Stimulated activated CD4-positive, alpha-beta T cell treated with anti-CD3 and anti-CD28 coated beads, Interleukin-4, amount 100 ng/mL, for 1 hour (primary cell): Measurements from ENCODE around the gene NAALADL2.
"Not testable (repeated sequence)": the region's sequence is repeated elsewhere in the genome, so short reads cannot be mapped to it uniquely, and the experiment has no call there.

Experiments used
- DNase-seq: peaks from one replicate; pipeline ENCODE4 v3.0.0-alpha.2; 2020

The NAALADL2 gene

DNA sequence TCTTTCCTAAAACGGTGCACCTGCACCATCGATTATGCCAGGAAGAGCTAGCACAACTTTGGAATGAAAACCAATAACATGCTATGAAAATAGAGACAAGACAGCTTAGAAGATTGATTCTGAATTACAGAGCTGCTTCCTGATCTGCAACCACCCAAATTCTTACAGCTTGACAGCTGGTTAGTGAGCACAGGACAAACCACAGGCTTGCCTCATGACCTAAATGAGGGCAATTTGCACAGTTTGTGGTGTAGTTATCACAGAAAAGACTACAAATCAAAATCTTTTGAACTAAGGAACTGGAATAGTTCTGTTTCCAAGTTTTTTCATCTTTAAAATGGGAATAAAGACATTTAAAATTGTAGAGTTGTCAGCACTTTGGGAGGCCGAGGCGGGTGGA, 533.5 kb downstream of the NAALADL2 start:
- no peak for DNase-seq

DNA sequence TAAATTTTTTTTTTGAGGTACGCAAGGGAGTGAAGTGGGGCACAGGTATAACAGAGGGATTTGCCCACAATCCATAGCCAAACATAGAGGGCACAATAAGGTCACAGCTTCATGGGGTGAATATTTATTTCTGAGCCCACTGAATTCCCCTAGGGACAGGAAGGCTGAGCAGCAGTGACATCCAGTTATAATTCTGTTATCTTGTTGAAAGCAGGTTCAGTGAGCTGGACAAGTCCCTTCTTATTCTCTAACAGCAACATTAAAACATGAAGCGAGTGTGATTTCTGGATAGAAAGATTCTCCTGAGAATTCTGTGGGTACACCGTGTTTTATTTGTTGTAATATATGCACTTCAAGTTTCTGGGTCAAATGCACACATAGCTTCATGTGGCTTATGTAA, 538.2 kb downstream of the NAALADL2 start:
- no peak for DNase-seq

DNA sequence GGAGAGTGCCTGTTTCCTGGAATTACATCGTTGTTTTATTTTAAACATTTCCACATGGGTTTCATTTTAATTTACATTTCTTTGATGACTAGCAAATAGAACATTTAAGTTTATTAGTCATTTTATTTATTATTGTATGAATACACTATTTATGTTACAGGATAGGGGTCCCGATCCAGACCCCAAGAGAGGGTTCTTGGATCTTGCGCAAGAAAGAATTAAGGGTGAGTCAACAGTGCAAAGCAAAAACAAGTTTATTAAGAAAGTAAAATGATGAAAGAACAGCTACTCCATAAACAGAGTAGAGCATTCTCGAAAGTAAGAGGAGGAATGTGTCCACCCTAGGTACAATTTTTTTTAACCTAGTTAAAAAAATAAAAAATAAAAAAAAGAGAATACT, 539.5 kb downstream of the NAALADL2 start:
- DNase-seq = no peak

DNA sequence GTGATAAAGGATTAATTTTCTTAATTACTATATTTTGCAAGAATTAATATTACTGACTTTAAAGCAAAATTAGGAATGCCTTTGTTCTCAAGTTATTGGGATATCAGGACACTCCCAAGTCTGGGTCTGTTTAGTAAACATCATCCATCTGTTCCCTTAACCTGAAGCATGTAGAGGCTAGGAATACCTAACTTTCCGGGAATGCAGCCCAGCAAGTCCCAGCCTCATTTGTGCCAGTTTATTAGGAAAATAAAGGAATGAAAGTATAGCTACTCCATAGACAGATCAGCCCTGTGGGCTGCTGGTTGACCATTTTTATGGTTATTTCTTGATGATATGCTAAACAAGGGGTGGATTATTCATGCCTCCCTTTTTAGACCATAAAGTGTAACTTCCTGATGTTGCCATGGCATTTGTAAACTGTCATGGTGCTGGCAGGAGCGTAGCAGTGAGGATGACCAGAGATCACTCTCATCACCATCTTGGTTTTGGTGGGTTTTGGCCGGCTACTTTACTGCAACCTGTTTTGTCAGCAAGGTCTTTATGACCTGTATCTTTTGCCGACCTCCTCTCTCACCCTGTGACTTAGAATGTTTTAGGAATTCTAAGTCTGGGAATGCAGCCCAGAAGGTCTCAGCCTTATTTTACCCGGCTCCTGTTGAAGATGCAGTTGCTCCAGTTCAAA, 540.2 kb downstream of the NAALADL2 start:
- no peak for DNase-seq

DNA sequence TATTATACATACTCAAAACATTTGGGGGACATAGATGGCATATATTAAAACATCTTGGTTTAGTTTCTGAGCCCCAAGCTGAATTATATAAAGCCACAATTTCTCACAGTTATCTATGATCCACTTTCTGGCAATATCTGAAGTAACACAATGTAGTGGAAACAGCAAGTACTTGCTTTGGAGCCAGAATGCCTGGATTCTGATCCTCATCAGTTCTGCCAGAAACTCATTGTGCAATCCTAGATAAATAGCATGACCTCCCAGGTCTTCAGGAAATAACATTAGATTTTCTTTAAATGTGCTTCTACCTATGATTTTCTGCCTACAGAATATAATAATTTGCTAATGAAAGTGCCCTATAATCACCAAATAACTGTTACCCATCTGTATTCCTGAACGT, 544.9 kb downstream of the NAALADL2 start:
- no peak for DNase-seq

DNA sequence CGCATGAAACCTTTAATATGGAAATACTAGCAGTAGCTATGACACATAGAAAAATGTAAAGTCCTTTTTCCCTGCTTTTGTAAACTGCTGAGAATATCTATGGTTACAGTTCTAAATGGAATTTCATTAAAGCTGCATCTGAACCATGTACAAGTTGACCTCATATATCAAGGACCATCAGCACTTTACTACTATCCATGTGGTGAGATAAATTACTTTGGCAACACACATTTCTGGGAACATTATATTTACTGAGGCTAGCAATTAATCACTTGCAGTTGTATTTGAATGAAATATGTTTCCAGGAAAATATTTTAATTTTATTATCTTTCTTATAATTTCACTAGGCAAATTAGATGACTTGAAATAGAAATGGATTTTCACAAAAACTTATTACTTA, 545.5 kb downstream of the NAALADL2 start:
- no peak for DNase-seq

DNA sequence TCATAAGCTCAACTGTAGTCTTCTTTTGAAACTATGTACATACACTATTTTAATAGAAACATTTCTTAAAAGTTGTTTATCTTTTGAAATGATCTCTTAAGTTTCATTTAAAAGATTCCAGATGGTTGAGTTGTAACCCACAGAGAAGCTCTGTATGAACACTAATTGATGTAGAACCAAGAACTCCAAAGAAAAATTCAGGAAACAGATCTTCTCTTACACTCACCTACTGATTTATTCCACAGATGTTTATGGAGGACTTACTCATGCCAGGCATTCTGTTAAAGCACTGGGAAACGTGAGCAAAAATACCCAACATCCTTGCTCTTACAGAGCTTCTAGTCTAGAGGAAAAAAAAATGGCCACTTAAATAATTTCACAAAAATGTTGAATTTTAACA, 551.1 kb downstream of the NAALADL2 start:
- no peak for DNase-seq

DNA sequence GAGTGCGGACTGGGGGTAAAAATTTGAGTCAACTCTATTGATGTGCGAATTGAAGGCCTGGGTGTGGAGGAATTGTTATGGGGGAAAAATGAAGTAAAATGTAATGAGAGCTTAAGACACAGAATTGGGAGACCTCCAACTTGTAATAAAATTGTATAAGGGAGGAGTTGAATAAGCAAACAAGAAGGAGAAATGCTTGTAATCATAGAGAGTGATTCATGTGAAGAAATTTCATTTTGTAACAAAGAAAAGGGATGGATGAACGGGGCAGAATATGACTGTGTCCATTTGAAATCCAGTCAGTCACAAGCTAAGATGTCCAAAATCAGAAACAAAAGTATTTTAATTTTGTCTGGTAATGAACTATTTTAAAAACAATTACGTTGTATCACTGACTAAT, 552.3 kb downstream of the NAALADL2 start:
- no peak for DNase-seq

DNA sequence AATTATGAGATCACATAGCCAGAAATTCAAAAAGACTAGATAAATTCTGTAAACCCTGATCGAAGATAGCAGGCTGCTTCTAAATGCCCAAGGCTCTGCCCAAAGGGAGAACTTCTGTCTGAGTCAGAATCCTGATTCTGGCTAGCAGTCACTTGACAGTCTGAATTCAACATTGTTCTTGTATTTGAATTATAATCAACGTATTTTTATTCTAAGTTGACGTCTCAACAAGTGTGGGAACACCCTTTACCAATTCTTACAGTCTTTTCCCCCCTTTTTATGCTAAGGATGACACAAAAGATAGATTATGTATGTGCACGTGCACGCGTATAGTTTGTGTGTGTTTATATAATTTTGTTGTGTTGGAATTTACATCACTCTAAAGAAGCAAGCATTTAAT, 552.8 kb downstream of the NAALADL2 start:
- no peak for DNase-seq

DNA sequence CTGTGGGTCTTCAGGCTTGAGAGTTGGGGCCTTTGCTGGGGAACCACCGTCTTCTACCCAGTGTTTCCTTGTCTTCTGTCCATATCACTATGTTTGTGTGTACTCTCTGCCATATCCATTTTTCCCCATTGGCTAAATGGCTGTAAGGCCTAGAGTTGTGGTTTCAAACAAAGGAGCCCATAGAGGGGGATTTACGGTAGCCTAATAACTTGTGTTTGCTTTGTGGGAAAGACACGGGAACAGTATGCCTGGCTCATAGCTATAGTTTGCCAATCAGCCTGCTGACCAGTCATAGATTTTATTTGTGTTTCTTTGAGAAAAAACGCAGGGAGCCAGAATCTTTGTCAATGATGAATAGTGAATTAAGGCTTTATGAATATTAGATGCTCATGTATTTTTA, 554.8 kb downstream of the NAALADL2 start:
- no peak for DNase-seq

DNA sequence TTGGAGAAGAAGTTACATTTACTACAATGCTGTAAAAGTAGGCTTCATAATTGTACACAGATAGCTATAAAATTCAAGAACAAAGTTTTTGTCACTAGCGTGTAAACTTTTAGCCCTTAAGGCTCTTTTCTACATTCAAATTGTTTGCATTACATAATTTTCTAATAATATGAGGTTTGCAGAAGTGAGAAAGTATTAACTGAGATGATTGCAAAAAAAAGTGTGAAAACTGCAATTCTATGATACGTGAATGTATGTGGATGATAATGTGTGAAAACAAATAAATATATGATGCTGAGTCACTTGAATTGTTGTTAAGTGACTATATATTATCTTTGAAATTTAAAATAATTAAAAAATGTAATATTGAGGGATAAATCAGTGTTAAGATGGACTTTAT, 557.5 kb downstream of the NAALADL2 start:
- no peak for DNase-seq

DNA sequence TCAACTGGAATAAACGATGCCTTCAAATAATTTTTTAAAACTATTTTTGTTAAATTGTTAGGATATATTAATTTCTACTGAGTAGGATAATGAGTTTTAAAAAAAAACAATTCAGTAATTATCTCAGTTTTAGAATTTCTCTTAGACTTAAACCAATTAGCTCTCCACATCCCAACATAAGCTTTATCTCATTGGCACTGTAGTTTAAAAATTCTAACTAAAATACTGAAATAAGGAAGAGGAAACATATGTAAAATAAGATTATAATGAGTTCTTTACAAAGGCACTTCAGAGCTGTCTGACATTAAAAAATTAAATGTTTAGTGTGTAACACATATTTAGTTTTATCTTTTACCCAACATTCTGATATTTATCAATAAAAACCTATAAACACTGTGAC, 558.3 kb downstream of the NAALADL2 start:
- DNase-seq = no peak

DNA sequence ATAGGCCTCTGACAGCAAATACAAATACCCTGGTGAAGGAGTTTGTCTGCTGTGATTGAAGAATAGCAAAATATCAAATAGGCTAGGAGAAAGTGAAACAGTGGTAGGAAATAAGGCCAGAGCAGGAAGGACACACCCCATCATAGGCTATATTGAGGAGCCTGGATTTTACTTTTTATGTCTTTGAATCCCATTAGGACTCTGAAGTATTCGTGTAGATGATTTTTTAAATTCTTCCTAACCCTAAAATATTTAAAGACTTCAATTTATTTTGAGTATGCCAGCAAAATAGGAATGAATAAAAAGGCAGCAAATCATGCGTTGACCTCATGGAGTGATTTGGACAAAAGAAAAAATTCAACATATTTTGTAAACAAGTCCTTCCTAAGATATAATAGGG, 562.8 kb downstream of the NAALADL2 start:
- no peak for DNase-seq

DNA sequence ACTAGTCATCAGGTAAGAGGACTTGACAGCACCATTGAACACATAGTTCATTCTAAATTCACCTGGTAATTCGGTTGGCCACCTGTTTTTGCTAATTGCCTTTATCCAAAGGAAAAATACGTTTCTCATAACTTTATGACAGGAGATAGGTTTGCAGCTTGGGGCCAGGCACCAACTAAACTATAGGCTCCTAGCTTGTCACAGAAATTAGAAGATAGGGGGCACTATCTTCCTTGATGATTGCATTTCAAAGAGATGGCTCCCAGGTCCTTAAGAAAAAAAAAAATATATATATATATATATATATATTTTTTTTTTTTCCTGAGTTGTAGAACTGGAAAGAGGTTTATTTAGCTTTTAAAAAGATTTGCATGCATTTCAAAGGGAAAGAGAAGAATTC, 563.6 kb downstream of the NAALADL2 start:
- no peak for DNase-seq

DNA sequence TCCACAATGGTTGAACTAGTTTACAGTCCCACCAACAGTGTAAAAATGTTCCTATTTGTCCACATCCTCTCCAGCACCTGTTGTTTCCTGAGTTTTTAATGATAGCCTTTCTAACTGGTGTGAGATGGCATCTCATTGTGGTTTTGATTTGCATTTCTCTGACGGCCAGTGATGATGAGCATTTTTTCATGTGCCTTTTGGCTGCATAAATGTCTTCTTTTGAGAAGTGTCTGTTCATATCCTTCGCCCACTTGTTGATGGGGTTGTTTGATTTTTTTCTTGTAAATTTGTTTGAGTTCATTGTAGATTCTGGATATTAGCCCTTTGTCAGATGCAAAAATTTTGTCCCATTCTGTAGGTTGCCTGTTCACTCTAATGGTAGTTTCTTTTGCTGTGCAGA, 564.7 kb downstream of the NAALADL2 start:
- not testable (repeated sequence) for DNase-seq

DNA sequence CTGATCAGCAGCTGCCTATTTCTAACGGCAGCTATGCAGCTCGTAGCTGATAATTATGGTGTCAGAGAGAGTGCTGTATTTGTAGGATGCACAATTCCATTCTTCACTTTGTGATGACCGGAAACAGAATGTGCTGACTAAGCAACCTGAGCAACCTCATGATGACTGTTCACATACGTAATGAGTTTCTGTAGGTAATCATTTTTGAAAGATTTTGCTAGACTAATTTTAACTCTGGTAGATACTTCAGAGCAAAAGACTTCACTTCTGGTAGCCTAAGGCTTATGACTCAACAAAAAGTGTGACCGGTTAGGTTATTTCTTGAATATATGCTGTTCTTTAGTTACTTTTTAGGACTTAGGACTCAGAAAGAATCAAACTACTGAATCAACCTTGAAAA, 567.7 kb downstream of the NAALADL2 start:
- no peak for DNase-seq

DNA sequence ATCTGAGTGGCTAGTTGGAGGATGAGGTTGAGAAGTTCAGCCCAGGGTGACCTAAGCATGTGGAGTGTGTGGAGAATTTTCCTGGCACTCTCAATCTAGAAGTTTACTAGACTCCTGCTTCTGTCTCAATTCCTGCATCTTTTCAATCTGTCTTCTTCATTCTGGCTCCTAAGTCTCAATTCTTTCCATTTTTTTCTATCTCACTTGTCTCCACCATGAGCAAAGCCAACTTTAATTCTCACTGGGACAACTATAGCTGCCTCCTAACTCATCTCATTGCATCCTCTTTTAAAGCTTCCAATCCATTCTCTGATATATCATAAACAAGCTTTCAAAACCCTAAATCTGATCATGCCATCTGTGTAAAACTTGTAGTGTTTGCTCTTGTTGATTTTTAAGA, 569.3 kb downstream of the NAALADL2 start:
- DNase-seq = no peak

DNA sequence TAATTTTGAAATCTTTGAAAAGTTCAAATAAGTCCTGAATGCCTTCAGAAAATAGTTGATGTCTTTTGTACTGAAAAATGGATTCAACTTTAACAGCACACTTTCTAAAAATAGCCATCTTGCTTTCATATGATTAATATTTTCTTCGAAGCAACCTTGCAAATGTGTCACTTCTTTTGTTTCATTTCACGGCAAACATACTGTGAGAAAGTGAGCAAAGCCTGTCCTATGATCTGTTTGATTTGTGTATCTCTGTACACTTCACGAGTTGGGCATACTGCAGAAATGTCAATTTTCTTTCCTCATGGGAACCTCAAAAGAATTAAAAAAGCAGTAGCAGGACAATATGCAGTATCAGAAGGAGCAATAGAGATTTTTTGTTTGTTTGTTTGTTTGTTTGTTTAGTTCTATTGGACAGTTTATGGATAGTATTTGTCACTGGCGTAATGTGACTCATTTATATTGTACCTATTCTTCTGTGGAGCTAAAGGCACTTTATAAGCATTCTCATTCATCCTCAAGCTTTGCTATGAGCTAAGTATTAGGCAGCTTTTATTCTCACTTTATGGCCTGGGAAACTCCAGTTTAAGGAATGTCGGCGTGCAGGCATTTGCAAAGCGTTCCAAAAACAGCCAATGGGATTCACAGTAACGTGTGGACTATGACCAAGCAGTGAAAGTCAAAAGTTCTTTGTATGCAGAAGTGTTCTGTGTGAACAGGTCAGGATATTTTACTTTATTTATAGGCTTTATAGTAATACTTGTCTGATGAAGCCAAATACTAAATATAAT, 572.0 kb downstream of the NAALADL2 start:
- no peak for DNase-seq

DNA sequence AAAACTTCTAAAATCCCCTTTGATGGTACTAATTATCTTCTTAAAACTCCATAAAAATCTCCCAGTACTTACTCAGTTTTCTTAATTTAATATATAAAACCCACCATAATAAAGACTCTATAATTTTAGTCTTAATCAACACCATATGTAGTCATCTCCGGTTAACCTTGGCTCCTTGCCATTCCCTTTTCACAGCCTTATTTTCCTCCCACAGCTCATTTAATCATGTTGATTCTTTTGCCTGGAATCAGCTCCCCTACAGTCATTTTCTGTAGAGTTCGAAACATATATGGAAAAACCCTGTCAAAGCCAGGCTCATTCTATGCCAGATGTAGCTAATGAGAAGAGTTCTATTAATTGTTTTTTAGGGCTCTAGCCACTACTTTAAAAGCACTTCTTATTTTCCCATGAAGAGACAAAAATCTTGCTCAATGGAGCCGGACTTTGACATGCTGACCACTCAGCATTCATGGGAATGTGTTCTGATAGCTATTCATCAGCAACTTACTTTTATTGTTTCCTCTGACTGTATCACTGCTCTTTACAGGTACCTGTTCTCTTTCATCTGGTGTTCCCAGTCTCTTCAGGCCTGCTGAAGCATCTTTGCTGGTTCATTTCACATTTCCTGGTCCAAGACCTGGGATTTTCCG, 573.4 kb downstream of the NAALADL2 start:
- no peak for DNase-seq

DNA sequence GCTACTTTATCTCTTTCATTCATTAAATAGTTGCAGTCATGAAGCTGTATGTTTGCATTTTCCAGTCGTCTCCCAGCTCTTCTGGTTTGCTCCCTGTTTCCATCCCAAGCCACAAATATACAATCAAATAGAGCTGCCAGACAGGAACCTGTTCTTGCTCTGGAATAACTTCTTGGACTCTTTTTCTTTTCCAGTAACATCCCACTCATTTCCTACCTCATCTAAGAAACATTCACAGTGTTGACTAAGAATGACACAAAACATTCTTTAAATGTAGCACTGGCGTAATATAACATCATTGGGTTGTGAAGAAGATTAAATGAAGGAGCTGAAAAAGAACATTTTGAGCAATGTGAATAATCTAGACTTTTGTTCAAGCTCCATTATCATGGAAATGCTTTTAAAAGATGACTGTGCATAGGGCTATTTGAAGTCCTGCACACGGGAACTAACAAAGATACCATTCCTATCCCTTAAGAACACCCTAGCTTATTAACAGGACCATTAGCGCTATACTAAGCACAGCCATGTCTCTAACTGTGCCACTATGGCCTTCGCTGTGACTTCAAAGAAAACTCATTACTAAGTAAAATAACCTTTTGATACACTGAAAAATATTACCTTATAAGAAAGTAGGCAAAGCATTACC, 574.0 kb downstream of the NAALADL2 start:
- no peak for DNase-seq

DNA sequence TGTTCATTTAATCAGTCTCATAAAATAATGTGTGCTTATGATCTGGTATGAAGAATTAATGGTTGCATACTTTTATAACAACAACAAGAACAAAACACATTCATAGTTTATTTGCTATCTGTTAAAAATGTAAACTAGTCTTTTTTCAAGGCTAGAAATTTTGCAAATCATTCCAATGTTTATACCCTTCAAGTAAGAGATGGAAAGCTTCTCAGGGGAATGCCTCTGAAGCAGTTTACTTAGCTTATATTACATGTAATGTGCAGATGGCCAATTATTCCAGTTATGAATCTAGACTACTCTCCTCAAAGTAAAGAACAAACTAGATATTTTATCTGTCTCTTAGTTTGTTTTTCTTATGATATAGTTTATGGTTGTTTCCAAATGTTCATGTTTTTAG, 575.4 kb downstream of the NAALADL2 start:
- DNase-seq = no peak

DNA sequence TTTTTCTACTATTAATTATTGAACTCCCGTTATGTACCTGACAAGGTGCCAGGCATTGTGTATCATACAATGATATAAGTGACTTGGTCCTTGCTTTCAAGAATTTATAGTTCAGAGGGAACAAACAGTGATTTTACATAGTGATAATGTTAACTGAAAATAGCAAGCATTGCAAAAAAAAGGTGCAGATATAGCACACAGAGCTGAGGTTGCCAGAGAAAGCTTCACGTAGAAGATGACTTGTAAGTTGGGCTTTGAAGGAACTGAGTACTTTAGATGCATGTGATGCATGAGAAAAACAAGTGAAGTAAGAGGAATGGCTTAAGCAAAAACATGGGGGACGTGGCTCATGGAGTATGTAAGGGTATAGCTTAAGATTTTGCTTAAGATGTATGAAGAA, 584.5 kb downstream of the NAALADL2 start:
- DNase-seq = no peak

DNA sequence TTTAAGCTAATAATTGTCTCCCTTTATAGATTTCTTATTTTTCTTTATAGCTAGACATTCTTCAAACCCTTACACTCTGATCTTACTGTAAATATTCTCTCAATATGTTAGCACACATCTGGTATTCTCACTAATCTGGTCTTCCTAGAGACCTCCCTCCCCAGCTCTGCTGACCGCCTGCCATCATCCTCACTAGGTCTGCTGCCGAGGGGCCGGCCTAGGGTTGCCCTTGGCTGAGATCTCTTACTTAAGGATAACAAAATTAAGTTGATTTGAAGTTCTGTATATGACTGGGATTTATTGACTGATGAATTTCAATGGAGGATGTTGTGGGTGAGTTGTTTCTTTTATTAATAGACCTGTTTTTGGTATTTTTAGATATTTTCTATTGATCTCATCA, 586.6 kb downstream of the NAALADL2 start:
- DNase-seq = no peak

DNA sequence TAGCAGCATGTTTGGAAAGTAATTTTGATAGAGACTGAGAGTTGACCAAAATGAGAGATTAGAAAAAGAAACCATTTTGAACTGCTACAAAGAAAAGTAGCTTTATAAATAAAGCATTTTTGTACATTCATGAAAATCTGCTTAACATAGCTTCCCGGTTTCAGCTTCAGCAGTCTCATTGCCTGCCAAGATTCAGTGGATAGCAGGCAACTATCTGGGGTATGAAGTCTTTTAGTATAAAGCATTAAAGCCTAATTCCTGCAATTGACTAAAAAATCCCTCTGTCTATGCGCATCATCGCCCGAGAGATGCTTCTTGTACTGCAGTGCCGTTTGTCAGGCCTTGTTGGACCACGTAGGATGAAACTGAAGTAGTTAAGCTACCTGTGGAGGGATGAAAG, 588.4 kb downstream of the NAALADL2 start:
- DNase-seq = no peak
